ENCODE measurements around the gene TMEM269. TPM values are rescaled to one million over a fixed set of nuclear protein-coding genes. Genes with fewer than 3 reads are reported as not detected.

Gene TMEM269
- total and polyA plus RNA-seq, 10 of the 15 experiments (the other 5 are each of a cell fraction or from before 2014, with no cell fraction given): 0.02 to 0.26 (median 0.06) TPM; not detected in 2

- peak overlapping the region; percentile 39; the same call in 1 of the 2 replicates for H3K9ac ChIP-seq (ENCODE audit: control insufficient read depth, insufficient read depth, low read length)
Observed at GRCh38 chr1:42817440-42817767, 32.6 kb downstream of the TMEM269 start.

GRCh38 chr1:42817976-42818375 lies 33.2 kb downstream of the TMEM269 start:
- peaks cover 2% of the 10 kb centered on the region; the same call in 1 of the 2 replicates for H3K79me2 ChIP-seq (ENCODE audit: control insufficient read depth, insufficient read depth, low read length)
- H3K4me2 ChIP-seq (ENCODE audit: control insufficient read depth, insufficient read depth): peak overlapping the region; percentile 70; the same call in 1 of the 2 replicates
- no peaks in the 10 kb centered on the region for H3K9me3 ChIP-seq (replicated peaks; ENCODE audit: control insufficient read depth, insufficient read depth, low read length)
- CTCF ChIA-PET: interaction anchor here (1.1 to 2.9 kb wide), 5 partner anchors 10 to 95 kb away, joined by 3 to 16 read pairs (median 4); partner anchors contain the start of gene ZNF691
- 99% methylated on average over 3 of the region's 3 CpGs for WGBS (ENCODE audit: insufficient coverage, insufficient replicate concordance, low lambda C conversion rate, missing lambda C conversion rate)
- H3K9ac ChIP-seq (ENCODE audit: control insufficient read depth, insufficient read depth, low read length): no peak overlapping the region
- RAD21 ChIA-PET (ENCODE audit: unreplicated experiment): interaction anchor here (0.7 to 2.9 kb wide), 8 partner anchors 10 to 255 kb away, joined by 3 to 20 read pairs (median 6); partner anchors contain the start of genes C1orf50, P3H1 and ZNF691
- no peak for FAIRE-seq
- SMC1A ChIA-PET (ENCODE audit: uncharacterized antibody, unreplicated experiment): interaction anchor here (0.8 to 3.0 kb wide), 8 partner anchors 9 to 136 kb away, joined by 3 to 27 read pairs (median 3); partner anchors contain the start of genes YBX1 and ZNF691
- H3K27me3 ChIP-seq (replicated peaks in 1 of 2; ENCODE audit: control insufficient read depth in 2 of 2, insufficient read depth in 2 of 2, low read length in 1 of 2): no peaks in the 10 kb centered on the region
- no peak for ATAC-seq
- peaks cover 4% of the 10 kb centered on the region; the same call in 1 of the 2 replicates for H3K4me1 ChIP-seq (ENCODE audit: control insufficient read depth, insufficient read depth, low read length)
- in situ Hi-C loops (cut with MboI): no loop called here
- no peaks in the 10 kb centered on the region for H4K20me1 ChIP-seq (ENCODE audit: control insufficient read depth, insufficient read depth)
- no peak for DNase-seq (ENCODE audit: low read depth, low spot score)
- H3K27ac ChIP-seq (ENCODE audit: control insufficient read depth, insufficient read depth): no peak overlapping the region
- no peaks in the 10 kb centered on the region for H3K36me3 ChIP-seq (ENCODE audit: control insufficient read depth in 2 of 2, insufficient read depth in 2 of 2, low read length in 1 of 2)
- intact Hi-C loops (cut with micrococcal nuclease; ENCODE audit: unreplicated experiment): loop anchor here (2.0 kb wide), 1 partner anchor 51 kb away; the partner anchor contains the start of genes C1orf50 and P3H1
- 0 out of 2 replicates have a peak overlapping the region, but pooled peaks have one; percentile 80 for H3K4me3 ChIP-seq
- POLR2A ChIA-PET: interaction anchor here (0.5 to 2.9 kb wide), 4 partner anchors 26 to 1028 kb away, joined by 3 to 15 read pairs (median 3); partner anchors contain the start of genes YBX1 and ZNF691
- BruUV-seq (replicated peaks): no TSS peak
- no peak overlapping the region for H2AFZ ChIP-seq (ENCODE audit: control insufficient read depth, low read depth, low read length)
- TF ChIP-seq KAT2A (conservative IDR thresholded peaks at IDR 0.05; ENCODE audit: control insufficient read depth, low read depth, low read length) (no peak), RBBP5 (conservative IDR thresholded peaks at IDR 0.05) (no peak), STAT1 (conservative IDR thresholded peaks at IDR 0.05) (no peak), GATAD2B (conservative IDR thresholded peaks at IDR 0.05; ENCODE audit: low read depth) (no peak), FOXM1 (IDR thresholded peaks at IDR 0.05; ENCODE audit: low read depth, low read length) (no peak), PAX5 (IDR thresholded peaks at IDR 0.05; ENCODE audit: borderline replicate concordance, low read depth, low read length) (no peak), BACH1 (IDR thresholded peaks at IDR 0.05; ENCODE audit: borderline replicate concordance) (no peak), ZNF384 (IDR thresholded peaks at IDR 0.05; ENCODE audit: borderline replicate concordance, low read depth, low read length) (no peak), PBX3 (IDR thresholded peaks at IDR 0.05; ENCODE audit: insufficient replicate concordance, low read depth, low read length) (no peak), TAF1 (IDR thresholded peaks at IDR 0.05; ENCODE audit: borderline replicate concordance, low read depth, low read length) (no peak), IRF3 (IDR thresholded peaks at IDR 0.05) (no peak), SRF (IDR thresholded peaks at IDR 0.05; ENCODE audit: low read depth in 2 of 2, low read length in 2 of 2) (no peak), SP1 (IDR thresholded peaks at IDR 0.05; ENCODE audit: low read depth, low read length) (no peak), PML (IDR thresholded peaks at IDR 0.05; ENCODE audit: low read length) (no peak)

More at GRCh38 chr1:42817440-42817767, 32.6 kb downstream of the TMEM269 start:
- peaks cover 2% of the 10 kb centered on the region; the same call in 1 of the 2 replicates for H3K79me2 ChIP-seq (ENCODE audit: control insufficient read depth, insufficient read depth, low read length)
- CTCF ChIA-PET: interaction anchor here (1.1 to 2.9 kb wide), 6 partner anchors 9 to 106 kb away, joined by 3 to 16 read pairs (median 5); partner anchors contain the start of gene ZNF691
- intact Hi-C loops (cut with micrococcal nuclease; ENCODE audit: unreplicated experiment) (loop anchor here (2.0 kb wide), 1 partner anchor 51 kb away; the partner anchor contains the start of genes C1orf50 and P3H1), in situ Hi-C loops (cut with MboI) (no loop called here)
- H3K4me2 ChIP-seq (ENCODE audit: control insufficient read depth, insufficient read depth): peak overlapping the region; percentile 70
- H3K4me1 ChIP-seq (ENCODE audit: control insufficient read depth, insufficient read depth, low read length): peaks cover 4% of the 10 kb centered on the region; the same call in 1 of the 2 replicates
- H2AFZ ChIP-seq (ENCODE audit: control insufficient read depth, low read depth, low read length): peak overlapping the region; percentile 79
- DNase-seq (ENCODE audit: low read depth, low spot score) (no peak), ATAC-seq (no peak), FAIRE-seq (no peak)
- SMC1A ChIA-PET (ENCODE audit: uncharacterized antibody, unreplicated experiment): interaction anchor here (0.7 to 3.0 kb wide), 9 partner anchors 9 to 1158 kb away, joined by 3 to 27 read pairs (median 3); partner anchors contain the start of genes YBX1 and ZNF691
- peak overlapping the region; percentile 80 for H3K4me3 ChIP-seq
- no peak overlapping the region for H3K27ac ChIP-seq (ENCODE audit: control insufficient read depth, insufficient read depth)
- no TSS peak for BruUV-seq (replicated peaks)
- no peaks in the 10 kb centered on the region for H3K9me3 ChIP-seq (replicated peaks; ENCODE audit: control insufficient read depth, insufficient read depth, low read length)
- RAD21 ChIA-PET (ENCODE audit: unreplicated experiment): interaction anchor here (0.7 to 2.9 kb wide), 8 partner anchors 9 to 256 kb away, joined by 3 to 20 read pairs (median 6); partner anchors contain the start of genes C1orf50, P3H1 and ZNF691
- no peaks in the 10 kb centered on the region for H4K20me1 ChIP-seq (ENCODE audit: control insufficient read depth, insufficient read depth)
- under 1% methylated on average over 8 of the region's 13 CpGs for WGBS (ENCODE audit: insufficient coverage, insufficient replicate concordance, low lambda C conversion rate, missing lambda C conversion rate)
- no peaks in the 10 kb centered on the region for H3K27me3 ChIP-seq (replicated peaks in 1 of 2; ENCODE audit: control insufficient read depth in 2 of 2, insufficient read depth in 2 of 2, low read length in 1 of 2)
- POLR2A ChIA-PET: interaction anchor here (0.5 to 2.9 kb wide), 5 partner anchors 27 to 1029 kb away, joined by 3 to 15 read pairs (median 3); partner anchors contain the start of genes YBX1 and ZNF691
- no peaks in the 10 kb centered on the region for H3K36me3 ChIP-seq (ENCODE audit: control insufficient read depth in 2 of 2, insufficient read depth in 2 of 2, low read length in 1 of 2)
- TF ChIP-seq PML (IDR thresholded peaks at IDR 0.05; ENCODE audit: low read length): 0 out of 2 replicates have a peak, but pooled peaks have one; percentile 7
- TF ChIP-seq RBBP5 (conservative IDR thresholded peaks at IDR 0.05): no peak

All from GM12878 (cell line).